HK-2 (cell line): ENCODE results near the gene SPATS2.

Experiments used
- DNase-seq: peaks from one replicate; pipeline ENCODE4 v3.0.0-alpha.2; 2018; ENCODE audit not compliant: unreplicated experiment

Gene SPATS2

DNA sequence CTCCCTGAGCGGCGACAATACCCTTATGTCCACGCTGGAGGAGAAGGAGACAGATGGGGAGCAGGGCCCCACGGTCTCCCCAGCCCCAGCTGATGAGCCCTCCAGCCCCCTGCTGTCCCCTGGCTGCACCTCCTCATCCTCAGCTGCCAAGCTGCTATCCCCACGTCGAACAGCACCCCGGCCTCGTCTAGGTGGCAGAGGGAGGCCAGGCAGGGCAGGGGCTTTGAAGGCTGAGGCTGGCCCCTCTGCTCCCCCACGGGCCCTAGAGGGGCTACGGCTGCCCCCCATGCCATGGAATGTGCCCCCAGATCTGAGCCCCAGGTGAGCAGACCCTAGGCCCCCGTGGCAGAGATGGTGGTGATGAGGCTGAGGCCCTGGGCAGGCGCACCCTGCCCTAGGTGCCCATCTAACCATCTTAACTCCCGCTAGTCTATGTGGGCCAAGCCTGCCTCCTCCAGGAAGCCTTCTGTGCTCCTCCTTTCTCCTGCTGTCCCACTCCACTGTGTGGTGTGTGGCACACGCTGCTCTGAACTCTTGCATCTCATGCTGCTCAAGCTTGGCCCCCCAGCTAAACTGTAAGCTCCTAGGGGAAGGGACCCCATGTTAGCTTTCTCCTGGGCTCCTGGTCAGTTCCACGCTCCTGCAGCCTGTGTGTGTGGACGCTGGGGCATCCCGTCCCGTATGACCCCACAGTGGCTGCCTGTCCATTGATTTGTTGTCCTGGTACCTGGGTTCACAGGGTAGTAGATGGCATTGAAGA lies 188.5 kb downstream of the SPATS2 start:
- DNase-seq: no peak

- no peak for DNase-seq
These were observed 189.3 kb downstream of the SPATS2 start for GRCh38 chr12:49556391-49557186.

DNA sequence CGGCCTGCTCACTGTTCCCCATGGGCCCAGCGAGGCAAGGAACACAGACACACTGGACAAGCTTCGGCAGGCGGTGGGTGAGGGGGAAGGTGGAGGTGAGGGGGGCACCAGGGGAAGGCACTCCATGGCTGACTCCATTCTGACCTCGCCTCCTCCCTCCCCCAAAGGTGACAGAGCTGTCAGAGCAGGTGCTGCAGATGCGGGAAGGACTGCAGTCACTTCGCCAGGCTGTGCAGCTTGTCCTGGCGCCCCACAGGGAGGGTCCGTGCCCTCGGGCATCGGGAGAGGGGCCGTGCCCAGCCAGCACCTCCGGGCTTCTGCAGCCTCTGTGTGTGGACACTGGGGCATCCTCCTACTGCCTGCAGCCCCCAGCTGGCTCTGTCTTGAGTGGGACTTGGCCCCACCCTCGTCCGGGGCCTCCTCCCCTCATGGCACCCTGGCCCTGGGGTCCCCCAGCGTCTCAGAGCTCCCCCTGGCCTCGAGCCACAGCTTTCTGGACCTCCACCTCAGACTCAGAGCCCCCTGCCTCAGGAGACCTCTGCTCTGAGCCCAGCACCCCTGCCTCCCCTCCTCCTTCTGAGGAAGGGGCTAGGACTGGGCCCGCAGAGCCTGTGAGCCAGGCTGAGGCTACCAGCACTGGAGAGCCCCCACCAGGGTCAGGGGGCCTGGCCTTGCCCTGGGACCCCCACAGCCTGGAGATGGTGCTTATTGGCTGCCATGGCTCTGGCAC lies 190.1 kb downstream of the SPATS2 start:
- DNase-seq: no peak

DNA sequence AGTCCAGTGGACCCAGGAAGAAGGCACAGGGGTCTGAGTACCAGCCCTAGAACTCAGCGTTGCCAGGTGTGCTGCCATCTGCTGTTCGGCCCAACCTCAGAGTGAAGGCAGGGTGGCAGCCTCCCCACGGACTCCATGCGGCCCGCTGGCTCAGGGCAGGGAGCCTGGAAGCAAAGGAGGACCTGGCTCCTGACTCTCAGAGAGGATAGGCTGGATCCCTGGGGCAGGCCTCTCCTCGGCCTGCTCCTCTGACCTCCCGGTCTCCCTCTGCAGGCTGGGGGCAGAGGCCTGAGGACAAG lies 190.6 kb downstream of the SPATS2 start:
- DNase-seq: no peak

DNA sequence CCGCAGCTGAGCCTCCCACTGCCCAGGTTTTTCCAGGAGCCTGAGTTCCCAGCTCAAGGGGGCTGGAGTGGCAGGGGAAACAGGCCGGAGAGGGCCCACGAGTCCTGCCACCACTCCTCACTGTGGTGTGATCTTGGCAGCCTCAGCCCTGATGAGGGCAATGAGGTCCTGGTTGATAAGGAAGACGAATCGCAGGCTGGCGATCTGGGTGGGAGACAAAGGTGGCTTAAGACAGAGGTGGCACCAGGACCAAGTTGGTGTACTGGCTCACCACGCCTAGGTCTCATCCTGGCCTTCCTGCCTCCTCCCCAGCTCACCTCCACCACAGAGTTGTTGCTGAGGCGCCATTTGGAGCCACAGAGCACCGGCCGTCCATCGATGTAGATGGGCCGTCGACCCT lies 191.3 kb downstream of the SPATS2 start:
- no peak for DNase-seq

DNA sequence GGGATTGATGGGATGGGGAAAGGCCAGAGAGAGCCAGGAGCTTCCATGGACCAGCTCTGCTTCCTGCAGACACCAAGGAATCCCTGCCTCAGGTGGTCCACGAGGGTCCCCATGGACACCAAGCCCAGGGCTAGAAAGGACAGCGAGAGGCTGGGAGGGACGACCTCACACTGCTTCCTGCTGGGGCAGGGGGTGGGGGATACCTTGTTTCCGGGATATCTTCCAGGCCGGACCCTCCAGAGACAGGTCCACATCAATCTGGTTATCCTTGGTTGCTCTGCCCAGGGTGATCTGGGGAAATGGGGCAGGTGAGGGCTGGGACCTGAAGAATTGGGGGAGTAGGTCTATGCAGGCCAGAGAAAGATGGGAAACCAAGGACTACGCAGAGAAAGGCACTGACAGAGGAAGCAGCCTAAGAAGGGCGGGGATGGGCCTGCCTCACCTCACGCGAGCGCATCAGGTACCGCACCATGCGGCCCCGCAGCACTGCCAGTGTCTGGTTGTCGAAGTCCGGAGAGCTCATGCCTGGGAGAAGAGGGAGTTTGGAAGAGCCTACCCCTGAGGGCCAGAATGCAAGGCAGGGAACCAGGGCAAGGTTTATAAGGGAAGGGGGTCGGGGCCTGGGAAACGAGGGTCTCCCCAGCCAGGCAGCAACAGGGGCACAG lies 191.9 kb downstream of the SPATS2 start:
- DNase-seq: no peak

DNA sequence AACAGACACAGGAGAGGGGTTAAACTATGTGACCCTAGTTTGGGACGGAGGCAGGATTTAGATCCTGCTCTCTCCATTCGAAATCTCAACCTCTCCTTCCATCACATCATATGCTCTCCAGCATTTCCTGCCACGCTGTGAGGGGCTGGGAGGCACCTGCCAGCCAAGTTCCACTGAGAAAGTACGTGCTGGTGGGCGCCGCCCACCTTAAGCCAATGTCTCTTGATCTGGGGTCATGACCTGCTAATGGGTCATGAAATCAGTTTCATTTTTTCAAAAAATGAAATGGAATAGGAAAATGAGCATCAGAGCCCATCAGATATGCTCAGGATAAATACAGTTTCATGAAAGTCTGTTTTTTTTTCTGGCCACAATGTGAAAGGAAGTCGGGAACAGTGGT lies 193.4 kb downstream of the SPATS2 start:
- no peak for DNase-seq

GRCh38 chr12:49562233-49562632 lies 195.0 kb downstream of the SPATS2 start:
- DNase-seq: no peak

- DNase-seq: no peak
These were observed 195.6 kb downstream of the SPATS2 start for GRCh38 chr12:49562831-49563230.

- no peak for DNase-seq
These were observed 196.9 kb downstream of the SPATS2 start for GRCh38 chr12:49563951-49564685.

DNA sequence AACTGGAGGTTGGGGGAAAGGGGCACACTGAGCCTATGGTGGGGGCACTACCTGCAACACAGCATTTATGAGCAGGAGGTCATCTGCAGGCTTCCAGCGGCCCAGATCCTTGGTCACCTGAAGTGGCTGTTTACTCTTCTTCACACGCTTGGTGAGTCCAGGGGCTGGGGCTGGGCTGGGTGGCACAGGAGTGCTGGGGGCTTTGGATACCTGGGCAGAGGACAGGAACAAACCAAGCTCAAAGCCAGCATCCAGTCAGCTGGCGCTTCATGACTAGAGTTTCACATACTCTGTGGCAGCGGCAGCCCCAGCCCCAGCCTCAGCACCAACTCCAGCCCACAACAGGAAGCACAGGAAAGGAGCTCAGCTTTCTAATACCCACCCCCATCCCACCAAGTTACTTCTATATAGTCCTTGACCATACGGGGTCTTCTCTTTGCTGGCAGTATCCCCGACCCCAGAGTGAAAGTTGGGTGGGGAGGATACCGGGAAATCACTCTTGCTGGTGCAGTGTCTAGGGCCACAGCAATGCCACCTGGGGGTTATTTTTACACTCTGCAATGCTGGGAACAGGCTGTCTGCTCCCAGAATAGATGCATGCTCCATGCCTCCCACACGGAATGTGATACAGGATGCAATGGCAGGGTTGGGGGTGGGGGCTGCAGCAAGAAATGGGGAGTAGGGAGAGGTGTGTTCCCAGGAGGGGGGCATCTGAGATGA lies 197.6 kb downstream of the SPATS2 start:
- no peak for DNase-seq

DNA sequence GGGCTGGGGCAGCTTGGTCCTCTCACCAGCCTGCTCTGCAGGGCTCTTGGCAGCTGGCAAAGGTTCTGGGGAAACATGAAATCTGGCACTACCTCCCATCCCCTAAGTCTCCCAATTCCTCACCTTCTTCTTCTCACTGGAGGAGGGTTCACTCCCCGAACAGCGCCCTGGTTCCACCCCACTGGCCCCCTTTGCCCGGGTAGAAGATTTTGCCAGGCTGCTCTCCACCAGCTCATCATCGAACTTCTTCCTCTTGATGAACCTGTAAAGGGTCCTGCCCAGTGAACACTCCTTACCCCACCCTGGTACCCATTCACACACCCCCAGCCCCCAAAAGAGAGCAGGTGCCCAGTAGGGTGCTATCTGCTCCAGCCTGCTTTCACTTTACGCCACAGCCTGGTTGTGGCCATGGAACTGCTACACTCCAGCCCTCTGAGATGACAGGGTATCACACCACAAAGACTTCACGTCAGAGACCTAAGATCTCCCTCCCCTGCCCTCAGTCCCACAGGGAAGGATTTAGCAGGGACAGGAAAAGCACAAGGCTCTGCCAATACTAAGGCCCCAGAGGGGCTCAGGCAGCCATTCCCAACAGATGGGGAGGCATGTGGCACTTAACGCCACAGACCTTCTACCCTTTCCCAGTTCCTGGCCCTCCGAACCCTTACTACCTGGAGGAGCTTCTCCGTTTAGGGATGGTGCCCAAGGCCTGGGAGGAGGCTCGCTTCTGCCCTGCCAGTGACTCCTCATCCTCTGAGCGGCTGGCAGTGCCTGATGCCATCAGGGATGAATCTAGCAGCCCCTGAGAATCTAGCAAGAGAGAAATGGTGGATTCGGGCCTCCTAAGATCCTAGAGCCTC lies 198.4 kb downstream of the SPATS2 start:
- DNase-seq: no peak

GRCh38 chr12:49566361-49566760 lies 199.1 kb downstream of the SPATS2 start:
- no peak for DNase-seq

GRCh38 chr12:49567302-49567610 lies 200.0 kb downstream of the SPATS2 start:
- DNase-seq: no peak

GRCh38 chr12:49567611-49568441 lies 200.6 kb downstream of the SPATS2 start, which contains the start of gene MCRS1:
Gene MCRS1 (minus strand): TSS chr12:49568142. CDS start chr12:49566731, 1,411 bp downstream.
- DNase-seq: peak; percentile 85

DNA sequence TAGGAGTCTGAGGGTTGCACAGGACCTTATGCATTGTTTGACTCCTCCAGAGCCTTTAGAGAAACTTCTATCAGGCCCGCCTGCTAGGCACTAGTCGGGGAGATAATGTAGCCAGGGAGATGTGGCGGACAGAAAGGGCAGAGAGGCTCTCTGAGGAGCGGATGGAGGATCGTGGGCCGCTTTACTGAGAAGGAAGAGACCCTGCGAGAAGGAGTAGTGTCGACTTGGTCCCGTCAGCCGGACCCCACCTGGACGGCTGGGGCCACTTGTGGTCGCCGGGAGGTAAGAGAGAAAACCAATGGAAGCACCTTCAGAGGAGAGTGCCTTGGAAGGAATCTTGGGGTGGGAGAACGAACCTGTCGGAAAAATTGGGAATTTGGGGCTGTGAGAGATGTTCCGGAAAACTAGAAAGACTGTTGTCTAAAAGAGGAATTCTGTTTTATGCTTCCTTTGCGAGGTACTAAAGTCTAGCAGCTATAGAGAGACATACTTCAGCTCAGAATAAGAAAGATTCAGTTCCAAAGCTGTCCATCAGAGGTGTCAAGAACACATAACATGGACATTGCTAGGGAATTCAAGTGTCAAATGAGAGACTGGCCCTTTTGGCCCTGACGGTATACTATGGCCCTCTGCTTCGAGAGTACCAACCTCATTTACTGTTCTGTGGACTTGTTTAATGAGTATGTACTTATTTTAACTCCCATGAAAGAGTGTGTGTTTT lies 201.3 kb downstream of the SPATS2 start:
- DNase-seq: no peak
